Osteoblast (primary cell): ENCODE data around the gene PRXL2B. TPM values are rescaled to one million over a fixed set of nuclear protein-coding genes. Genes with fewer than 3 reads are reported as not detected.

Experiments used
- DNase-seq: peaks from one replicate; pipeline ENCODE4 v3.0.0; 2011; ENCODE audit warnings: low spot score, mixed read lengths; ENCODE audit not compliant: insufficient read length; ENCODE audit errors: missing footprints
- H2AFZ ChIP-seq: 2 replicates; pipeline ENCODE4 v1.6.0; 2011; ENCODE audit warnings: mild to moderate bottlenecking, low read length
- H3K27ac ChIP-seq: 2 replicates; pipeline ENCODE4 v1.5.1; 2011; ENCODE audit warnings: mild to moderate bottlenecking, low read depth, low read length, moderate library complexity
- H3K27me3 ChIP-seq: 2 replicates; pipeline ENCODE4 v1.6.0; 2012; ENCODE audit warnings: mild to moderate bottlenecking, control low read depth, inconsistent platforms, low read length, moderate library complexity; ENCODE audit not compliant: insufficient read depth
- H3K36me3 ChIP-seq: 2 replicates; pipeline ENCODE4 v1.5.1; 2011; ENCODE audit warnings: mild to moderate bottlenecking, low read length, control low read depth, moderate library complexity; ENCODE audit not compliant: insufficient read depth
- H3K4me1 ChIP-seq: 2 replicates; pipeline ENCODE4 v1.5.1; 2011; ENCODE audit warnings: mild to moderate bottlenecking, low read length, control low read depth, moderate library complexity; ENCODE audit not compliant: insufficient read depth
- H3K4me2 ChIP-seq: 2 replicates; pipeline ENCODE4 v1.6.0; 2011; ENCODE audit warnings: mild to moderate bottlenecking, low read length; ENCODE audit not compliant: insufficient read depth
- H3K4me3 ChIP-seq: fragments of 200-600 bp; sonication (generic); 3 replicates; pipeline ENCODE4 v1.5.1; 2012; ENCODE audit warnings: mild to moderate bottlenecking, low read length, inconsistent platforms; ENCODE audit not compliant: insufficient read depth
- H3K79me2 ChIP-seq: 2 replicates; pipeline ENCODE4 v1.6.0; 2012; ENCODE audit warnings: mild to moderate bottlenecking, low read length, control low read depth, inconsistent platforms; ENCODE audit not compliant: insufficient read depth
- H3K9me3 ChIP-seq: 2 replicates; pipeline ENCODE4 v1.5.1; 2011; ENCODE audit warnings: low read depth, low read length, control low read depth
- H4K20me1 ChIP-seq: 2 replicates; pipeline ENCODE4 v1.6.0; 2012; ENCODE audit warnings: mild to moderate bottlenecking, low read length, control low read depth; ENCODE audit not compliant: insufficient read depth
- CTCF ChIP-seq: IDR thresholded peaks from 2 replicates; pipeline ENCODE4 v1.5.1; 2011; ENCODE audit warnings: mild to moderate bottlenecking, low read depth, low read length, moderate library complexity; ENCODE audit errors: extremely low read depth
- total RNA-seq: library from RNA; depleted of rRNA; stranded (reverse); fragments of >200 nt; gene quantifications from 2 replicates; pipeline ENCODE4 v1.2.3, GENCODE V29; 2012

PRXL2B gene
- total RNA-seq, 1 donor = 8.0 TPM

GRCh38 chr1:2558420-2558819, 28.2 kb upstream of the PRXL2B start:
- Histone ChIP-seq H3K79me2 (peaks cover 3% of the 10 kb centered on the region), H4K20me1 (no peaks in the 10 kb centered on the region), H3K4me2 (no peak overlapping the region), H3K27me3 (no peaks in the 10 kb centered on the region), H3K27ac (no peak overlapping the region), H3K4me1 (peaks cover 6% of the 10 kb centered on the region), H3K36me3 (no peaks in the 10 kb centered on the region), H2AFZ (no peak overlapping the region), H3K4me3 (no peak overlapping the region), H3K9me3 (no peaks in the 10 kb centered on the region)
- peak; percentile 83 for DNase-seq
- no peak for TF ChIP-seq CTCF

- Histone ChIP-seq H3K4me3 (no peak overlapping the region), H3K4me1 (peaks cover 6% of the 10 kb centered on the region), H4K20me1 (no peaks in the 10 kb centered on the region), H3K27me3 (no peaks in the 10 kb centered on the region), H3K4me2 (no peak overlapping the region), H3K9me3 (no peaks in the 10 kb centered on the region), H2AFZ (no peak overlapping the region), H3K36me3 (no peaks in the 10 kb centered on the region), H3K79me2 (peaks cover 3% of the 10 kb centered on the region), H3K27ac (no peak overlapping the region)
- no peak for TF ChIP-seq CTCF
- DNase-seq = no peak
These were observed 27.7 kb upstream of the PRXL2B start for GRCh38 chr1:2558861-2559260.

DNA sequence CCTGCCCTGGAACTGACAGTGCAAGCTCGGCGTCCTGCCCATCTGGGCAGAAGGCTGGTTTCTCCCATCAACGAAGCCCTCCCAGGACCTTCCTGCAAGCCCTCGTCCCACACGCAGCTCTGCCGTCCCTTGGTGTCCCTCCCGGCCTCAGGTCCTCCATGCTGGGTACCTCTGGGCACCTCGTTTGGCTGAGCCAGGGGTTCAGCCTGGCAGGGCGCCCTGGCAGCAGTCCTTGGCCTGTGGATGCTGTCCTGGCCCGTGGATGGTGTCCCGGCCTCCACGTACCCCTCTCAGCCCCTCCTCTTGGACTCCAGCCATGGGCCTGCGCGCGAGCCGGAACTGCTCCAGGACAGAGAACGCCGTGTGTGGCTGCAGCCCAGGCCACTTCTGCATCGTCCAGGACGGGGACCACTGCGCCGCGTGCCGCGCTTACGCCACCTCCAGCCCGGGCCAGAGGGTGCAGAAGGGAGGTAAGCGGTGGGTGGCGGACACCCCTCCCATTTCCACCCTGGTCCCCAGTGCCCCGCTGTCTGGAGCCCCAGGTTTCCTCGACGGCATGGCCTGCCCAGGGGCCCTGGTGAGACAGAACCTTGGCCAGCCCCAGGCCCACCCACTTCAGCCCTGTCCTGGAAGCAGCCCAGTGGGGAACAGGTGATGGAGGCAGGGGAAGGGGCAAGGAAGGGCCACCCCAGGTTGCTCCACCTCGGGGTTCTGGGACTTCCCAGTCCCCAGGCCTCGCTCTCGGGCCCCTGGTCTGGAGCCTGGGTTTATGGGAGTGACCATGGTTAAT, 26.9 kb upstream of the PRXL2B start:
- Histone ChIP-seq H3K36me3 (no peaks in the 10 kb centered on the region), H3K27me3 (no peaks in the 10 kb centered on the region), H3K4me1 (peaks cover 6% of the 10 kb centered on the region), H2AFZ (no peak overlapping the region), H3K9me3 (no peaks in the 10 kb centered on the region), H3K79me2 (peaks cover 3% of the 10 kb centered on the region), H3K4me3 (no peak overlapping the region), H3K27ac (no peak overlapping the region), H4K20me1 (no peaks in the 10 kb centered on the region), H3K4me2 (no peak overlapping the region)
- TF ChIP-seq CTCF = no peak
- DNase-seq = peak; percentile 50

DNA sequence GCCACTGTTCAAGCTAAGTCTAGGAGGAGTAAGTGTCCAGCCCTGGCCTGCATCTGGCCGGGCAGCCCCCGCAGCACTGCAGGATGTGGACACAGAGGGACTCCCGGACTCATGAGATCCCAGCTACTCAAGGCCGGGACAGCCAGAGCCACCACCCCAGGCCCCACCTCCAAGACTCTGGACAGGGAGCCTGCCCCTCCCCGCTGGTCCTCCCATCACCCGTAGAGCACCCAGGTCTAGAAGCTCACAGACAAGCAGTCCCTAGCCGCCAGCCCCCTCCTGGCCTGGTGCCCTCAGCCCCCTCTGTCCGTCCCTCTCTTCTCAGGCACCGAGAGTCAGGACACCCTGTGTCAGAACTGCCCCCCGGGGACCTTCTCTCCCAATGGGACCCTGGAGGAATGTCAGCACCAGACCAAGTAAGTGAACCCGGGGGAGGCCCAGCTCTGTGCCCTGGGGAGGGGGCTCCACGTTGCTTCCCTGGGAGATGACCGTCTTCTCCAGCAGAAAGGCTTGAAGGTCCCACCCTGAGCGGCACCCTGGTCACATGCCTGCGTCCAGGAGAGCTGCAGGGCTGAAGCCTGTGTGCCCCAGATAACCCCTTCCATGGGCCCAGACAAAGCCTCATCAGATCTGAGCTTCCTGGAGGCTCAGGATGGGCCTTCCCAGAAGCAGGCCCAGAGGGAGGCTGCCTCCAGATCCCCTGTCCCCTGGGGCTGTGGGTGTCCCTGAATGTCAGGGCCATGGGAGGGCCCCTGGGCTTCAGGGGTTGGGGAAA, 26.1 kb upstream of the PRXL2B start:
- no peak overlapping the region for H2AFZ ChIP-seq
- DNase-seq = peak; percentile 80
- no peak overlapping the region for H3K4me2 ChIP-seq
- H3K27me3 ChIP-seq = peaks cover 4% of the 10 kb centered on the region
- peaks cover 5% of the 10 kb centered on the region for H3K4me1 ChIP-seq
- H4K20me1 ChIP-seq = peaks cover 3% of the 10 kb centered on the region
- no peak overlapping the region for H3K27ac ChIP-seq
- H3K9me3 ChIP-seq = no peaks in the 10 kb centered on the region
- no peaks in the 10 kb centered on the region for H3K36me3 ChIP-seq
- no peak for TF ChIP-seq CTCF
- no peak overlapping the region for H3K4me3 ChIP-seq
- peaks cover 3% of the 10 kb centered on the region for H3K79me2 ChIP-seq
